ENCODE data around the gene N4BP3.

Gene N4BP3

GRCh38 chr5:178098685-178099084, 14.6 kb upstream of the N4BP3 start:
- no peak for DNase-seq (ENCODE audit: extremely low read depth in 1 of 2, low read depth in 1 of 2)

DNA sequence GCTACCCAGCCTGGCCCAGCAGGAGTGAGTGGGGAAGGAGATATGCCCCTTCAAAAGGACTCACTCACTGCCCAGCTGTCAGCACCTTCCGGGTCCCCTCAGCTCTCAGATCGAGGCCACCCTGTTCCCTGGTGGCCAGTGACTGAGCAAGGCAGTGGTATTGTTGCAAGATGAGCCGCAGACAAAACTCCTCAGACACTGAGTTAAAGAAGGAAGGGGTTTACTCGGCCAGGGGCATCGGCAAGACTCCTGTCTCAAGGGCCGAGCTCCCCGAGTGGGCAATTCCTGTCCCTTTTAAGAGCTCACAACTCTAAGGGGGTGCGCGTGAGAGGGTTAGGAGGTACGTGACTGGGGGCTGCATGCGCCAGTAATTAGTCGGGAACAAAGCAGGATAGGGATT, 9.7 kb upstream of the N4BP3 start:
- no peak for DNase-seq (ENCODE audit: extremely low read depth in 1 of 2, low read depth in 1 of 2)

DNA sequence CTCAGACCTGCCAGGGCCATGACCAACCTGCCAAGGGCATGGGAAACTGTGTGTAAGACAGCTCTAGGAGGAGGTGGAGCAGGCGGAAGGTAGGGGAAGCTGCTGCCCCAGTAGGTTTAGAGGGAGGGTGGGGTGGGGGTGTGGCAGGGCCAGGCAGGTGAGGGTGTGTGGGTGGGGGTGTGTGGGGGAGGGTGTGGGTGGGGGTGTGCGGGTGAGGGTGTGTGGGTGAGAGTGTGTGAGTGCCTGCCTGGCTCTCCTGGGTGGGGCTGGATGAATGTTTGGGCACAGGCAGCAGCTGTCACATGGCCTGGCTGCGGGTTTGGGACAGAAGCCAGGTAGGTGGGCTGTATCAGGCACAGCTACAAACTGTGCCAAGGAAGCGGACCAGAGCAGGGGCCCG, 8.8 kb upstream of the N4BP3 start:
- no peak for DNase-seq (ENCODE audit: extremely low read depth in 1 of 2, low read depth in 1 of 2)

DNA sequence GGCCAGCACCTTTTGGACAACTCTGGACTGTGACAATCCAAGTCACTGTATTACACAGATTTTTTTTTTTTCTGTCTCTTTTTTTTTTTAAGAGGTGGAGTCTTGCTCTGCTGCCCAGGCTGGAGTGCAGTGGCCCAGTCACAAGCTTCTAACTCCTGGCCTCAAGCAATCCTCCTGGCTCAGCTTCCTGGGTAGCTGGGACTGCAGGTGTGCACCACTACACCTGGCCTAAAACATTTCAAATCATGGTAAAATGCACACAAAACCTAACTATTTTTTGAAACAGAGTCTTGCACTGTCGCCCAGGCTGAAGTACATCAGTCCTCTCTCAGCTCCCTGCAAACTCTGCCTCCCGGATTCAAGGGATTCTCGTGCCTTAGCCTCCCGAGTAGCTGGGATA, 7.2 kb upstream of the N4BP3 start:
- DNase-seq (ENCODE audit: extremely low read depth in 1 of 2, low read depth in 1 of 2) = no peak

DNA sequence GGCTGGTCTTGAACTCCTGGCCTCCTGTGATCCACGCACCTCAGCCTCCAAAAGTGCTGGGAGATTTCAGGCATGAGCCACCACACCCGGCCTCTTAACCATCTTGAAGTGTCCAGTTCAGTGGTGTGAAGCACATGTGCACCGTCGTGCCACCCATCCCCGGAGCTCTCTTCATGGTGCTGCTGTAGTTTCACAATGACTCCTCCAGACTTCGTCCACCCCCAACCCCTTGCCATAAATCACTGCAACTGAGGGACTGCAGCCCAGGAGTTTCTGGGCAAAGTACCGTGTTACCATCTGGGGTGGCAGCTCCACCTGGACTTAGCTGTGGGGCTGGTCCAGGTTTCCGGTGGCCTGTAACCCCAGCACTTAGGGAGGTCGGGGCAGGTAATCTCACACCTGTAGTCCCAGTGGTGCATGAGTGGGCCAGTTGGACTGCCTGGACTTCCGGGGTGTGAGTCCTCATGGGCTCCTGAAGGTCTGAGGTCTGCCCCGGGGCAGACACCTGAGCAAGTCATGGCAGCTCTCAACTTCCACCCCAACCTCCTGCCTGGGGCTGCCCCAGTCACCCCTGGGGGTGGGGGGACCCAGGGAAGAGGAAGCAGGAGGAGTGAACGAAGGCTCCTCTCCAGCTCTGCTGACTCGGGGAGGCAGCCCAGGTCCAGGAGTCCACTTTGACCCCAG, 6.6 kb upstream of the N4BP3 start:
- DNase-seq (ENCODE audit: extremely low read depth in 1 of 2, low read depth in 1 of 2) = no peak

DNA sequence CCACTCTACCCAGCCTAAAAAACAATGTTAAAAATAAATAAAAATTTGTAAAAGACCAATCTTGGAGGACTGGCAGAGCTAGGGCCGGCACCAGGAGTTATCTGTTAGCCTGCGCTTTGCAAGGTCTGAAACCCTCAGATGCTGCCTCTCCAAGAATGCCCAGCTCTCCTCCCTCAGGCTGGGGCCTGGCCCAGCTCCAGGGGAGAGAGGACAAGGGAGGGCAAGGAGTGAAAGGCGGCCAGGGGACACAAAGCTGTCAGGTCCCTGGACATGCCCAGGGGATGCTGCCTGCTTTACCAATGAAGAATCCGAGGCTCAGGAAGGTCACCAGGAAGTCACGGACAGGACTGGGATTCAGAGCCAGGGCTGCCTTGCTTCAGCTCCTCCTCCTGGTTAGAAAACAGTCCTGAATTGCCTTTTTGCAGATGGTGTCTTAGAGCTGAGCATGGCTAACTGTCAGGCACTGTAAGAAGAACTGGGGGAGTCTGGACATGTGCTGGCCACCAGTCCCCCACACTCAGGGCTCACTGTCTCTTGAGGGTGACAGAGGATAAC, 5.5 kb upstream of the N4BP3 start:
- DNase-seq (ENCODE audit: extremely low read depth in 1 of 2, low read depth in 1 of 2) = no peak

GRCh38 chr5:178108446-178108845, 4.9 kb upstream of the N4BP3 start:
- no peak for DNase-seq (ENCODE audit: extremely low read depth in 1 of 2, low read depth in 1 of 2)

- no peak for DNase-seq (ENCODE audit: extremely low read depth in 1 of 2, low read depth in 1 of 2)
Observed at GRCh38 chr5:178108966-178109365, 4.4 kb upstream of the N4BP3 start.

- no peak for DNase-seq (ENCODE audit: extremely low read depth in 1 of 2, low read depth in 1 of 2)
Observed at GRCh38 chr5:178110511-178110910, 2.8 kb upstream of the N4BP3 start.

- no peak for DNase-seq (ENCODE audit: extremely low read depth in 1 of 2, low read depth in 1 of 2)
Observed at GRCh38 chr5:178111925-178112324, 1.4 kb upstream of the N4BP3 start.

DNA sequence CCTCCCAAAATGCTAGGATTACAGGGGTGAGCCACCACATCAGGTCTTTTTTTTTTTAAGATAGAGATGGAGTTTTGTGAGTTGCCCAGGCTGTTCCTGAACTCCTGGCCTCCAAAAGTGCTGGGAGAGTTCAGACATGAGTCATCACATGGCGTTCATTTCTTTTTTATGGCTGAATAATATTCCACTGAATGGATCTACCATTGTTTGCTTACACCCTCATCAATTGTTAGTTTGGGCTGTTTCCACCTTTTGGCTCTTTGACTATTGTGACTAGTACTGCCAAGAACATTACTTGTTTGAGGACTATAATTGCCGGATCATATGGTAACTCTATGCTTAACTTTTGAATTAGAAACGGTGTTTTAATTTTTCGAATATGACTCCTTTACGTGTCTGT, 787 bp upstream of the N4BP3 start:
- no peak for DNase-seq (ENCODE audit: extremely low read depth in 1 of 2, low read depth in 1 of 2)

DNA sequence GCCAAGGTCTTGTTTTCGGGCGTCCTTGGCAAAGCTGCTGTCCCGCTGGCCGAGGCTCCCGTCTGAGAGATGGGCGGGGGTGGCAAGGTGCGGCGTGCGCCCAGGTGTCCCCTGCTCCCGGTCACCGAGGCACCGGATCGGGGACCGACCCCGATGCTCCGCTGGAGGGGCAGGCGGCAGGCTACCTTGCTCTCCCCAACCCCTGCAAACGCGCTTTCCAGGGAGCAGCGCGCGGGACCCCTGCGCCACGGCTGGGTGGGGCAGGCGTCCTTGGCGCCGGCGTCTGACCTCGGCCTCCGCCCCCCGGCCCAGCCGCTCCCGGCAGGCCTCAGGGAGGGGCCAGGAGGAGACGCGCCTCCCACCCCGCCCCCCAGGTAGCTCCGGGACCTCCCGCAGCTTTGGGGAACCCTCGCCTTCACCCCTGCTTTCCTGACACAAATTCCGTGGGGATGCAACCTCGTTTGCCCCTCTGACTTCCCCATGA, 551 bp downstream of the N4BP3 start:
- DNase-seq (ENCODE audit: extremely low read depth in 1 of 2, low read depth in 1 of 2) = no peak

GRCh38 chr5:178114325-178115135, 1.2 kb downstream of the N4BP3 start:
- DNase-seq (ENCODE audit: extremely low read depth in 1 of 2, low read depth in 1 of 2) = no peak

GRCh38 chr5:178115136-178115813, 1.9 kb downstream of the N4BP3 start:
- DNase-seq (ENCODE audit: extremely low read depth in 1 of 2, low read depth in 1 of 2) = no peak

GRCh38 chr5:178115814-178116142, 2.4 kb downstream of the N4BP3 start:
- no peak for DNase-seq (ENCODE audit: extremely low read depth in 1 of 2, low read depth in 1 of 2)

DNA sequence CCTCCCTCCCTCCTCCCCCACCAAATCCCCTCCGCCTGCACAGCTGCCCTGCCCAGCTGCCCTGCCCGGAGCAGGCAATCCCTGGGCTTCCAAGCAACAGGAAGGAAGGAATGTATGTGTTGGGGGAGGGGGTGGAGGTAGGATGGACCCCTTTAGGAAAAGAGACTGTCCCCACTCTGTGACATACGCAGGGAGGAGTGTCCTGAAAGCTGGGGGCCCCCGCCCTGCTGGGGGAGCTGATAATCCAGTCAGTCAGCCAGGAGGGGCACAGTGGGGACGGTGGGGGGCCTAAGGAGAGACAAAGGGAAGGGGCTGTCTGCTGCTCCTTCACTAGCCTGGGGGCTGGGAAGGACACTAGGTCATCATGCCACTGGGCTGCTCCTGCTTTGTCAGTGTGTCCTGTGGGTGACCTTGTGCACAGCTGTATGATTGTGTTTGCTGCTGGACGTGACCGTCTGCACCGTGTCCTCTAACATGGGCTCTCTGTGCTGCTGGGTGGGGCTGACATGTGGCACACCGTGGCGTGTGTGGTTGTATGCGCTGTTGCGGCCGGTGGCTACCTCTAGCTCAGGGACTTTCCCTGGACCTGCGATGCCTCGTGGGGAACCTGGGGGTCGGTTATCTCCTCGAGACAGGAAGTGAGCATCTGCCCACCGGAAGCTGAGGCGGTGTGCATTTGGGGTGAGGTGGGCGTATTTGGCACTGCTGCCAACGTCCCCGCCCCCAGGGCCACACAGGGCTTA, 3.0 kb downstream of the N4BP3 start:
- DNase-seq (ENCODE audit: extremely low read depth in 1 of 2, low read depth in 1 of 2) = peak; percentile 70 to 78

- DNase-seq (ENCODE audit: extremely low read depth in 1 of 2, low read depth in 1 of 2) = no peak
Observed at GRCh38 chr5:178117923-178118701, 4.8 kb downstream of the N4BP3 start.

DNA sequence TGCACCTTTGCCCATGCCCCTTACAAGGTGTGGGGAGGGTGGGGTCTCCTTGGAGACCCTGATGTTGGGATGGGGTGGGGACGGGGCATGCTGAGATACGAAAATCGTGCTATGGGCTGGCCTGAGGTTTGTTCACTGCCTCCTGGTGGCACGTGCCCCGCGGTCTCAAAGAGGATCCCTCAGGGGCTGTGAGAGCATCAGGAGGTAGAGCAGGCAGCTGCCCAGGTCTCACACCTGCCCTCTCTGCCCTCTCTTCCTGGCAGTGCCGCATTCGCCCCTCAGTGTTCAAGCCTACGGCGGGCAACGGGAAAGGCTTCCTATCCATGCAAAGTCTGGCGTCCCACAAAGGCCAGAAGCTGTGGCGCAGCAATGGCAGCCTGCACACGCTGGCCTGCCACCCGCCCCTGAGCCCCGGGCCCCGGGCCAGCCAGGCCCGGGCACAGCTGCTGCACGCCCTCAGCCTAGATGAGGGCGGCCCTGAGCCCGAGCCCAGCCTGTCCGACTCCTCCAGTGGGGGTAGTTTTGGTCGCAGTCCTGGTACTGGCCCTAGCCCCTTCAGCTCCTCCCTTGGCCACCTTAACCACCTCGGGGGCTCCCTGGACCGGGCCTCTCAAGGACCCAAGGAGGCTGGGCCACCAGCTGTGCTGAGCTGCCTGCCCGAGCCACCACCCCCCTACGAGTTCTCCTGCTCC, 6.7 kb downstream of the N4BP3 start:
- DNase-seq (ENCODE audit: extremely low read depth in 1 of 2, low read depth in 1 of 2) = no peak

DNA sequence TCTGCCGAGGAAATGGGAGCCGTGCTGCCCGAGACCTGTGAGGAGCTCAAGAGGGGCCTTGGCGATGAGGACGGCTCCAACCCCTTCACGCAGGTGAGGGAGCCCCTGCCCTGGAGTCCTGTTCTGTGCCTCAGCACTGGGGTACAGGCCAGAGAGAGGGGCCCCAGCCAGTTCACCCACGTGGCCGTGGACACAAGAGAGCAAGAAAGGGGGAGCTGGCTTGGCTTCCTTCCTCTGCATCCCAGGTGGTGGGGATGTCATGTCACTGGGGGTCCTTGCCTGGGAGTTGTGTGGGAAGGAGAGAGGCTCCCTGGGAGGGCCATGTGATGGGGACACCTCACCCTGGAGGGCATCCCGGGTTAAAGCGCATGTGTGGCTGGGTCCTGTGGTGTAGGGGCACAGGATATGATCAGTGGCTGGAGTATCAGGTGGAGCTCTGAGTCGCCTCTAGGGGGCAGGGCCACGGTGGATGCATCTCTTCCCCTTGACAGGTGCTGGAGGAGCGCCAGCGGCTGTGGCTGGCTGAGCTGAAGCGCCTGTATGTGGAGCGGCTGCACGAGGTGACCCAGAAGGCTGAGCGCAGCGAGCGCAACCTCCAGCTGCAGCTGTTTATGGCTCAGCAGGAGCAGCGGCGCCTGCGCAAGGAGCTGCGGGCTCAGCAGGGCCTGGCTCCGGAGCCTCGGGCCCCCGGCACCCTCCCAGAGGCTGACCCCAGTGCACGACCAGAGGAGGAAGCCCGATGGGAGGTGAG, 7.5 kb downstream of the N4BP3 start:
- peak; percentile 59 to 78 for DNase-seq (ENCODE audit: extremely low read depth in 1 of 2, low read depth in 1 of 2)
